Keratinocyte (primary cell): ENCODE measurements around the gene GATA5. TPM values are rescaled to one million over a fixed set of nuclear protein-coding genes. Genes with fewer than 3 reads are reported as not detected.

Experiments used
- DNase-seq: peaks from one replicate; pipeline ENCODE4 v3.0.0-alpha.2; 2011; ENCODE audit warnings: low read depth, missing footprints, low spot score
- FAIRE-seq: peaks from 2 replicates; lab custom pipeline; 2011; peaks lifted over from hg19 to GRCh38; lab: Jason Lieb, UNC
- H2AFZ ChIP-seq: 2 replicates; pipeline ENCODE4 v1.6.0; 2012; ENCODE audit warnings: low read length, control low read depth, inconsistent platforms; ENCODE audit not compliant: control insufficient read depth
- H3K27ac ChIP-seq: 2 replicates; pipeline ENCODE4 v1.5.1; 2011; ENCODE audit warnings: low read length; ENCODE audit not compliant: control insufficient read depth, insufficient read depth
- H3K27me3 ChIP-seq: 3 replicates; pipeline ENCODE4 v1.6.0; 2011; ENCODE audit warnings: low read length; ENCODE audit not compliant: control insufficient read depth, insufficient read depth; ENCODE audit errors: extremely low read depth
- H3K36me3 ChIP-seq, 2 experiments: 2 replicates in 1 of 2; 3 replicates in 1 of 2; pipeline ENCODE4 v1.5.1; 2011; ENCODE audit warnings: low read length in 2 of 2, mild to moderate bottlenecking in 1 of 2; ENCODE audit not compliant: control insufficient read depth in 2 of 2, insufficient read depth in 2 of 2; ENCODE audit errors: extremely low read depth in 1 of 2
- H3K4me1 ChIP-seq: 3 replicates; pipeline ENCODE4 v1.5.1; 2011; ENCODE audit warnings: low read length; ENCODE audit not compliant: control insufficient read depth, insufficient read depth; ENCODE audit errors: extremely low read depth
- H3K4me2 ChIP-seq: 3 replicates; pipeline ENCODE4 v1.6.0; 2011; ENCODE audit warnings: low read depth, low read length; ENCODE audit not compliant: control insufficient read depth, insufficient read depth; ENCODE audit errors: extremely low read depth
- H3K4me3 ChIP-seq, 3 experiments: fragments of 200-600 bp in 1 of 3; sonication (generic) in 1 of 3; 2 replicates in 2 of 3; 3 replicates in 1 of 3; pipeline ENCODE4 v1.5.1; 2011 to 2016; ENCODE audit warnings: low read length in 3 of 3, mild to moderate bottlenecking in 3 of 3, control low read depth in 2 of 3, inconsistent platforms in 1 of 3, low read depth in 1 of 3, mixed read lengths in 1 of 3, mixed run types in 1 of 3, moderate library complexity in 1 of 3; ENCODE audit not compliant: control insufficient read depth in 2 of 3, insufficient read depth in 2 of 3; ENCODE audit errors: extremely low read depth in 1 of 3
- H3K79me2 ChIP-seq: 2 replicates; pipeline ENCODE4 v1.6.0; 2012; ENCODE audit warnings: low read length; ENCODE audit not compliant: control insufficient read depth, insufficient read depth
- H3K9ac ChIP-seq: 3 replicates; pipeline ENCODE4 v1.6.0; 2011; ENCODE audit warnings: low read length; ENCODE audit not compliant: control insufficient read depth, insufficient read depth; ENCODE audit errors: extremely low read depth
- H3K9me1 ChIP-seq: 3 replicates; pipeline ENCODE4 v1.6.0; 2011; ENCODE audit warnings: low read length; ENCODE audit not compliant: control insufficient read depth, insufficient read depth; ENCODE audit errors: extremely low read depth
- H3K9me3 ChIP-seq: 2 replicates; pipeline ENCODE4 v1.5.1; 2012; ENCODE audit warnings: low read depth, low read length; ENCODE audit not compliant: control insufficient read depth
- H4K20me1 ChIP-seq: 3 replicates; pipeline ENCODE4 v1.6.0; 2011; ENCODE audit warnings: low read length; ENCODE audit not compliant: control insufficient read depth, insufficient read depth; ENCODE audit errors: extremely low read depth
- EZH2 ChIP-seq: IDR thresholded peaks from one replicate; pipeline ENCODE4 v1.6.1; 2012; ENCODE audit warnings: inconsistent platforms, mild to moderate bottlenecking, low read length, moderate library complexity
- dilution Hi-C: fragments of 300-500 bp; cut with MboI; formaldehyde crosslinking; loops from one replicate; pipeline ENCODE4 v1.7.0; 2020; ENCODE audit warnings: low sequenced_read_pairs; ENCODE audit not compliant: extremely low pct_ligation_motif_present
- polyA plus RNA-seq, 5 experiments: library from polyadenylated mRNA; depleted of rRNA in 3 of 5; stranded (reverse) in 3 of 5; stranded (forward) in 1 of 5; unstranded in 1 of 5; fragments of >200 nt; gene quantifications; 1 replicate in 1 of 5; 2 replicates in 3 of 5; 3 replicates in 1 of 5; pipeline versions ENCODE4 v1.2.1 to v1.2.3, GENCODE V29; 2011 to 2012; ENCODE audit warnings: missing spikeins in 2 of 5, low read depth in 1 of 5, low replicate concordance in 1 of 5
- TF ChIP-seq, protein P1 (sequence below), 3 experiments: IDR thresholded peaks in 1 of 3; conservative IDR thresholded peaks in 1 of 3; optimal IDR thresholded peaks in 1 of 3; 2 replicates in 2 of 3; 3 replicates in 1 of 3; pipeline versions ENCODE3 to v1.5.1; 2011; ENCODE audit warnings: low read length in 3 of 3, mild to moderate bottlenecking in 3 of 3, moderate library complexity in 2 of 3, control low read depth in 1 of 3, inconsistent platforms in 1 of 3; ENCODE audit not compliant: insufficient read depth in 2 of 3; ENCODE audit errors: extremely low read depth in 1 of 3

The GATA5 gene
- polyA plus RNA-seq, 1 donor (not counting 4 experiments of a cell fraction or from before 2014, with no cell fraction given), result not detected

DNA sequence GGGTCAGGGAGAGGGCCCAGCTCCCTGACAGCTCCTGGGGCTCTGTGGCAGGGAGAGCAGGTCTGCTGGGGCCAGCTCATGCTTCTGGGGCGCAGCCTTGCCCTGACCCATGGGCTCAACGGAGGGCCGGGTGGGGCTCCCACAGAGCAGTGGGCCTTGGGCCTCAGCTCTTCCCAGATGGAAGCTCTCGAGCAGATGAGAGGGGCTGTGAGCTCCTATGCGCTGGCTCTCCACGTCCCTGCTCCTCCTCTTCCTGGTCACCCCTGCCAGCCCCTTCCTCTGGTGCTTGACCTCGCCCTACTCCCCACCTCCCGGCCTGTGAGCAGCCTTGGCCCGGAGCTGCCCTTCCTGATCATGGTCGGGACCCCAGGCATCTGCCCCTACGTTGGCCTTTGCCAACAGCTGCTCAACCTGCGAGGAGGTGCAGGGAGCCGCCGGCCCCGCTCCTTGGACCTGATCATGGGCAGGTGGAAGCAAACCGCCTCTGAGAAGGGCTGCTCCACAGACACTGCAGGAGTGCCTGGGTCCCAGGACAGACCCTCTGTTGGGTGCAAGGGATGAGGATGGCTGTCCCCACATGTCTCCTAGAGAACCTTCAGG is 26.8 kb upstream of the GATA5 start:
- Histone ChIP-seq H3K9ac (peak overlapping the region; percentile 28), H4K20me1 (no peaks in the 10 kb centered on the region), H3K27ac (no peak overlapping the region), H3K4me3 (no peak overlapping the region), H3K36me3 (no peaks in the 10 kb centered on the region), H2AFZ (no peak overlapping the region), H3K79me2 (no peaks in the 10 kb centered on the region), H3K4me2 (no peak overlapping the region), H3K9me1 (no peaks in the 10 kb centered on the region), H3K4me1 (peaks cover 20% of the 10 kb centered on the region), H3K27me3 (peaks cover 7% of the 10 kb centered on the region), H3K9me3 (no peaks in the 10 kb centered on the region)
- no peak for TF ChIP-seq EZH2
- TF ChIP-seq, protein P1, sequence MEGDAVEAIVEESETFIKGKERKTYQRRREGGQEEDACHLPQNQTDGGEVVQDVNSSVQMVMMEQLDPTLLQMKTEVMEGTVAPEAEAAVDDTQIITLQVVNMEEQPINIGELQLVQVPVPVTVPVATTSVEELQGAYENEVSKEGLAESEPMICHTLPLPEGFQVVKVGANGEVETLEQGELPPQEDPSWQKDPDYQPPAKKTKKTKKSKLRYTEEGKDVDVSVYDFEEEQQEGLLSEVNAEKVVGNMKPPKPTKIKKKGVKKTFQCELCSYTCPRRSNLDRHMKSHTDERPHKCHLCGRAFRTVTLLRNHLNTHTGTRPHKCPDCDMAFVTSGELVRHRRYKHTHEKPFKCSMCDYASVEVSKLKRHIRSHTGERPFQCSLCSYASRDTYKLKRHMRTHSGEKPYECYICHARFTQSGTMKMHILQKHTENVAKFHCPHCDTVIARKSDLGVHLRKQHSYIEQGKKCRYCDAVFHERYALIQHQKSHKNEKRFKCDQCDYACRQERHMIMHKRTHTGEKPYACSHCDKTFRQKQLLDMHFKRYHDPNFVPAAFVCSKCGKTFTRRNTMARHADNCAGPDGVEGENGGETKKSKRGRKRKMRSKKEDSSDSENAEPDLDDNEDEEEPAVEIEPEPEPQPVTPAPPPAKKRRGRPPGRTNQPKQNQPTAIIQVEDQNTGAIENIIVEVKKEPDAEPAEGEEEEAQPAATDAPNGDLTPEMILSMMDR (optimal IDR thresholded peaks at IDR 0.05 in 1 of 3, IDR thresholded peaks at IDR 0.05 in 1 of 3, conservative IDR thresholded peaks at IDR 0.05 in 1 of 3; ENCODE audit: extremely low read depth in 1 of 3, insufficient read depth in 2 of 3, low read length in 3 of 3), result no peak
- FAIRE-seq (no peak), DNase-seq (no peak)
- dilution Hi-C loops, result no loop called here

DNA sequence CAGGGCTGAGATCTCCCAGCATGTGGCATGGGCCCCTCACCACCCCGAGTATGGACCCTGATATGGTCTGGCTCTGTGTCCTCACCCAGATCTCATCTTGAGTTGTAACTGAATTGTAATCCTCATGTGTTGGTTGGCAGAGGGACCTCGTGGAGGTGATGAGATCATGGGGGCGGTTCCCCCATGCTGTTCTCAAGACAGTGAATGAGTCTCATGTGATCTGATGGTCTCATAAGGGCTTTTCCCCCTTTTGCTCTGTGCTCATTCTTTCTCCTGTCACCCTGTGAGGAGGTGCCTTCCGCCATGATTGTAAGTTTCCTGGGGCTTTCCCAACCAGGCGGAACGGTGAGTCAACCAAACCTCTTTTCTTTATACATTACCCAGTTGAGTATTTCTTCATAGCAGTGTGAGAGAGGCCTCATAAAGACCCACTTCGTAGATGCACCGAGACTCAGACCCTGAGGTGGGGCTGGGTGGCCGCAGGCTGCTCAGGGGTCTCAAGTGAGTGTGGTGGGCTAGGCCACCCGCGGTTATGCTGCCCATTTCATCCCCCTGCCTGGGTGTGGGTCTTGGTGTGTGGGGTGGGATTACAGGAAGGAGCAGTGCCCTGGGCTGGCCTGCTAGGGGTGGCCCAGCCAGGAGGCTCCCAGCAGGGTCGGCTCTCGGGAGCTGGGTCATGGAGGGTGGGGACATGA is 26.2 kb upstream of the GATA5 start:
- dilution Hi-C loops, result no loop called here
- Histone ChIP-seq H3K9me1 (no peaks in the 10 kb centered on the region), H3K4me1 (peaks cover 20% of the 10 kb centered on the region), H4K20me1 (no peaks in the 10 kb centered on the region), H3K4me3 (no peak overlapping the region), H3K79me2 (no peaks in the 10 kb centered on the region), H3K36me3 (no peaks in the 10 kb centered on the region), H3K27ac (peak overlapping the region; percentile 48), H3K9me3 (no peaks in the 10 kb centered on the region), H3K27me3 (peaks cover 10% of the 10 kb centered on the region), H3K4me2 (peak overlapping the region; percentile 10), H2AFZ (peak overlapping the region; percentile 74), H3K9ac (peak overlapping the region; percentile 28)
- TF ChIP-seq, protein P1 (optimal IDR thresholded peaks at IDR 0.05 in 1 of 3, IDR thresholded peaks at IDR 0.05 in 1 of 3, conservative IDR thresholded peaks at IDR 0.05 in 1 of 3; ENCODE audit: extremely low read depth in 1 of 3, insufficient read depth in 2 of 3, low read length in 3 of 3), result no peak
- TF ChIP-seq EZH2, result no peak
- FAIRE-seq (peak; percentile 86), DNase-seq (no peak)
